Hematopoietic multipotent progenitor cell treated with erythropoietin and hydrocortisone succinate and interleukin-3 and kit ligand, for 6 days (in vitro differentiated cells): Measurements from ENCODE around the gene PSME4.
"Not testable (repeated sequence)": the region's sequence is repeated elsewhere in the genome, so short reads cannot be mapped to it uniquely, and the experiment has no call there.

Source experiments
- DNase-seq: peaks from one replicate; pipeline ENCODE4 v3.0.0-alpha.2; 2015

PSME4 gene

GRCh38 chr2:53964987-53965687 is 5.7 kb downstream of the PSME4 start:
- no peak for DNase-seq

GRCh38 chr2:53964257-53964952 is 6.4 kb downstream of the PSME4 start:
- no peak for DNase-seq

GRCh38 chr2:53961478-53962216 is 9.1 kb downstream of the PSME4 start:
- not testable (repeated sequence) for DNase-seq

- DNase-seq = peak; percentile 33
Measured at GRCh38 chr2:53960476-53960875, 10.3 kb downstream of the PSME4 start.

GRCh38 chr2:53958443-53958842 is 12.3 kb downstream of the PSME4 start:
- DNase-seq = no peak

GRCh38 chr2:53952519-53952918 is 18.3 kb downstream of the PSME4 start:
- no peak for DNase-seq

GRCh38 chr2:53949457-53949856 is 21.3 kb downstream of the PSME4 start:
- DNase-seq = no peak

- DNase-seq = no peak
Measured at GRCh38 chr2:53945538-53945937, 25.3 kb downstream of the PSME4 start.

- no peak for DNase-seq
Measured at GRCh38 chr2:53944542-53944941, 26.3 kb downstream of the PSME4 start.

- no peak for DNase-seq
Measured at GRCh38 chr2:53942280-53942679, 28.5 kb downstream of the PSME4 start.

GRCh38 chr2:53941749-53942148 is 29.0 kb downstream of the PSME4 start:
- no peak for DNase-seq

GRCh38 chr2:53939656-53940055 is 31.1 kb downstream of the PSME4 start:
- DNase-seq = no peak

GRCh38 chr2:53938904-53939303 is 31.9 kb downstream of the PSME4 start:
- DNase-seq = no peak

GRCh38 chr2:53933329-53933728 is 37.5 kb downstream of the PSME4 start:
- no peak for DNase-seq

GRCh38 chr2:53926321-53926720 is 44.5 kb downstream of the PSME4 start:
- DNase-seq = not testable (repeated sequence)

GRCh38 chr2:53913721-53914120 is 57.1 kb downstream of the PSME4 start:
- peak; percentile 24 for DNase-seq

GRCh38 chr2:53911434-53912189 is 59.2 kb downstream of the PSME4 start:
- DNase-seq = no peak

GRCh38 chr2:53907582-53907981 is 63.2 kb downstream of the PSME4 start:
- no peak for DNase-seq

GRCh38 chr2:53905396-53905795 is 65.4 kb downstream of the PSME4 start:
- DNase-seq = no peak

- DNase-seq = no peak
Measured at GRCh38 chr2:53903011-53903410, 67.8 kb downstream of the PSME4 start.

GRCh38 chr2:53901192-53901591 is 69.6 kb downstream of the PSME4 start:
- no peak for DNase-seq

- DNase-seq = no peak
Measured at GRCh38 chr2:53896864-53897263, 73.9 kb downstream of the PSME4 start.
